Ovary (tissue), 9 donors: ENCODE data around the gene PPP2R5D. TPM values are rescaled to one million over a fixed set of nuclear protein-coding genes. Genes with fewer than 3 reads are reported as not detected.

ENCODE experiments used
- DNase-seq, 5 donors: peaks; one replicate each; pipeline ENCODE4 v3.0.0-alpha.2; 2019 to 2020
- H3K27ac ChIP-seq, 2 donors: fragments of 200-600 bp; one replicate each; pipeline versions ENCODE4 v1.5.1 to v1.8.0; 2019 to 2022
- H3K27me3 ChIP-seq: fragments of 200-600 bp; one replicate; pipeline ENCODE4 v1.8.0; 2022
- H3K36me3 ChIP-seq: fragments of 200-600 bp; sonication (generic); one replicate; pipeline ENCODE4 v1.5.1; 2019
- H3K4me1 ChIP-seq: one replicate; pipeline ENCODE4 v1.8.1; 2013; ENCODE audit warnings: mild to moderate bottlenecking, moderate library complexity; ENCODE audit not compliant: insufficient read depth
- H3K4me3 ChIP-seq: fragments of 200-600 bp; sonication (generic); one replicate; pipeline ENCODE4 v1.5.1; 2017
- H3K9me3 ChIP-seq, 2 donors: fragments of 200-600 bp in 1 of 2; sonication (generic) in 1 of 2; one replicate each; pipeline versions ENCODE4 v1.5.1 to v1.8.1; 2013 to 2019; ENCODE audit warnings: mild to moderate bottlenecking in 1 of 2, moderate library complexity in 1 of 2
- CTCF ChIP-seq, 3 donors: fragments of 450-650 bp in 2 of 3; fragments of 200-600 bp in 1 of 3; IDR thresholded peaks; one replicate each; pipeline versions ENCODE4 v1.5.1 to v1.8.0; 2016 to 2022; ENCODE audit warnings: antibody characterized with exemption in 3 of 3, mild to moderate bottlenecking in 1 of 3
- EP300 ChIP-seq: sonication (generic); formaldehyde crosslinking; IDR thresholded peaks from one replicate; pipeline ENCODE4 v1.6.1; 2017; ENCODE audit warnings: antibody characterized with exemption
- POLR2A ChIP-seq: fragments of 450-650 bp; IDR thresholded peaks from one replicate; pipeline ENCODE4 v1.6.1; 2017; ENCODE audit warnings: antibody characterized with exemption, mild to moderate bottlenecking, moderate library complexity
- WGBS, 3 donors: extraction: QIAGEN DNeasy Blood & Tissue Kit in 1 of 3; methylation state at CpG; one replicate each; pipeline versions ENCODE4 v1.1.5 to v1.1.7; 2013 to 2017; 5-methylcytosine and 5-hydroxymethylcytosine counted together
- intact Hi-C, 4 donors: fragments of 100-400 bp; cut with DNase I; formaldehyde crosslinking; loops; one replicate each; pipeline versions ENCODE4 v1.11.0 to v1.15.1; 2022 to 2023
- polyA plus RNA-seq, 2 donors: library from polyadenylated mRNA; stranded (reverse); fragments of 200-250 nt in 1 of 2; fragments of 350-450 nt in 1 of 2; fragmentation: Illumina TruSeq in 1 of 2; extraction: RNeasy Lipid Tissue Mini Kit (QIAGEN cat#74804) in 1 of 2; gene quantifications; one replicate each; pipeline ENCODE4 v1.2.3, GENCODE V29; 2013 to 2014
- total RNA-seq, 7 donors: library from RNA; depleted of rRNA in 2 of 7; stranded (reverse); fragments of >200 nt in 2 of 7; fragmentation: NEBNext Ultra II Directional in 3 of 7; extraction: Animal tissue kit (Norgen Biotek cat#: 25700) in 3 of 7; gene quantifications; one replicate each; pipeline versions ENCODE4 v1.1.0 to v1.2.4, GENCODE V29; 2016 to 2023
- donor health status: DM: no; HTN: no; CAD: no; lungs with moderate emphysema.
- donor health status: DM: no; HTN: no; CAD: no.
- donor health status: Bipolar disorder and iron deficiency.
- donor health status: DM: yes; HTN: yes; CAD: no.
- donor health status: DM: no; HTN: no; CAD: no.
- donor health status: DM: yes; HTN: yes; CAD: no.

The PPP2R5D gene
- total and polyA plus RNA-seq, 9 donors, result 20.4 to 78.1 (median 34.1) TPM

GRCh38 chr6:43052225-43052841, 68.0 kb downstream of the PPP2R5D start:
- intact Hi-C loops, result no loop called here
- H3K27me3 ChIP-seq, result no peaks in the 10 kb centered on the region
- WGBS, 3 donors, result 60 to 71% (median 63%) methylated on average over 19 of the region's 19 CpGs
- TF ChIP-seq CTCF (IDR thresholded peaks at IDR 0.05) (no peak), EP300 (no peak), POLR2A (no peak)
- peak in 2 of 5 donors; percentile 42 to 60 for DNase-seq
- H3K4me1 ChIP-seq, result peaks cover 14% of the 10 kb centered on the region
- no peak overlapping the region for H3K4me3 ChIP-seq
- H3K27ac ChIP-seq, result peak overlapping the region in 1 of 2 donors; percentile 96
- H3K36me3 ChIP-seq, result no peaks in the 10 kb centered on the region
- no peaks in the 10 kb centered on the region for H3K9me3 ChIP-seq

DNA sequence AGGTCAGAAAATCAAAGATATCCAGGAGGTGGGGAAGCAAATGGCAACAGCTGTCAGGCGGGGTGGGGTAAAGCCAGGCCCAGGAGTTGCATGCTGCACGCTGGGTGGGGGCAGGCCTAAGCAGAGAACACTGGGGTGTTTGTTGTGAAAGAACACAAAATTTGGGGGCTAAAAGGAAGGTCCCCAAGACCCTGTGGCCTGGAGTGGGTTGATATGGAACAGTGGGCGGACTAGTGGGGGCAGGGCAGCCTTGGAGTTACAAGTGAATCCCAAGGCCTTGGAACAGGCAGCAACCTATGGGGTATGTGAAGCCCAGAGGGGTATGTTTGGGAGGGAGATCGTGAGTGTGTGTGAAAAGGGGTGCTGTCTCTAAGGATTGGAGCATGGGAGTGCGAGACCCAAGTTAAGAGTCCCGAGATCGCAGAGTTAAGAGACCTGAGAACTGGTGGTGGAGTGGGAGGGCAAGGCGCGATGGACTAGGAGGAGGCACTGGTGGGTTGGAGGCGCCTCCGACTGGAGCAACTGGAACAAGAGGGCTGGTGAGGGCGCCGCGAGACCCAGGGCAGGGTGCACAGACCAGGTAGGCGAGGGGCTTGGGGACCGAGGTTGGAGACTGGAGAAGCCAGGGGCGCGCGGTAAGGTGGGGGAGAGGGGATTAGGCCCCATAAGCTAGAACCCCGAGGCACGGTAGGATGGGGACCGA, 68.6 kb downstream of the PPP2R5D start:
- intact Hi-C loops, result no loop called here
- H3K36me3 ChIP-seq, result no peaks in the 10 kb centered on the region
- WGBS, 3 donors, result 5 to 11% (median 9%) methylated on average over 22 of the region's 22 CpGs

DNA sequence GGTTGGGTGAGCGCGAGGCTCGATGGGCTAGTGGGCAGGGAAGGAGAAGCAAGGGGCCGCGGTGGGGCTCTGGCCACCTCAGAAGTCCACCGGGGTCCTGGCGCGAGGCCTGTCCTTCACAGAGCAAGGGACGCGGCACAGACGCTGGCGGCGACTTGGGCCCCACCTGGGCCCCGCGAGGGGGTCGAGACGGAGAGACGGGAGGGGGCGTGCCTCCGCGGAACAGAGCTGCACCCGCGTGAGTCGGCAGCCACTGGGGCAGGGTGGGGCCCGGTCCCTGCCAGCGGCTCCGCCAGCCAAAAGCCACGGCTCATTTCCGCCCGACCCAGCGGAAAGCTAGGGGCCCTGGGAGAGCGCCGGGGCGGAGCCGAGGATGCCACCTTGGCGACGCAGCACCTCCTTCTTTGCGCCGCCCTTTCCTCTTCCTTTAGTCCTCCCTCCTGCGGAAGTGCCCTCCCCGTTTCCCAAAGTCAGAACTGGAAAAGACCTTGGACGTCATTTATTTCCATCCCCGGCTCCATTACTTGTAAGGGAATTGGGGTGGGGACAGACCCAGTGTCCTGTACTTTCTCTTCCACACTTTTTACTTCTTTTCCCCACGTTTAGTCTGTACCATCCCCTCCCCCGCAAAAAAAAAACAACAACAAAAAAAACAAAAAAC, 69.3 kb downstream of the PPP2R5D start, which contains the start of gene CUL7:
TSS of gene CUL7 (minus strand) at position 307 of the 661 bp plus-strand sequence. CDS start 1,063 bp downstream, outside the sequence.
- TF ChIP-seq EP300 (no peak), POLR2A (peak; percentile 77)
- DNase-seq, result peak; percentile 92 to 95 (median 93)
- Histone ChIP-seq H3K27ac (peak within 1 kb of the TSS; percentile 66 to 96), H3K27me3 (no peaks in the 10 kb centered on the region), H3K9me3 (no peaks in the 10 kb centered on the region), H3K4me3 (peak within 1 kb of the TSS; percentile 79), H3K4me1 (peaks cover 19% of the 10 kb centered on the region), H3K36me3 (no peaks in the 10 kb centered on the region)
- intact Hi-C loops, result no loop called here
- WGBS, 3 donors, result 0 to 1% (median 0%) methylated on average over 41 to 45 of the region's 45 CpGs

More for the DNA sequence above, 68.6 kb downstream of the PPP2R5D start:
- H3K27me3 ChIP-seq, result no peaks in the 10 kb centered on the region
- TF ChIP-seq EP300 (no peak), POLR2A (no peak), CTCF (IDR thresholded peaks at IDR 0.05) (no peak)
- H3K9me3 ChIP-seq, result no peaks in the 10 kb centered on the region
- peak overlapping the region; percentile 79 for H3K4me3 ChIP-seq
- peak in 4 of 5 donors; percentile 38 to 64 (median 48) for DNase-seq
- peak overlapping the region; percentile 66 to 96 for H3K27ac ChIP-seq
- H3K4me1 ChIP-seq, result peaks cover 14% of the 10 kb centered on the region

DNA sequence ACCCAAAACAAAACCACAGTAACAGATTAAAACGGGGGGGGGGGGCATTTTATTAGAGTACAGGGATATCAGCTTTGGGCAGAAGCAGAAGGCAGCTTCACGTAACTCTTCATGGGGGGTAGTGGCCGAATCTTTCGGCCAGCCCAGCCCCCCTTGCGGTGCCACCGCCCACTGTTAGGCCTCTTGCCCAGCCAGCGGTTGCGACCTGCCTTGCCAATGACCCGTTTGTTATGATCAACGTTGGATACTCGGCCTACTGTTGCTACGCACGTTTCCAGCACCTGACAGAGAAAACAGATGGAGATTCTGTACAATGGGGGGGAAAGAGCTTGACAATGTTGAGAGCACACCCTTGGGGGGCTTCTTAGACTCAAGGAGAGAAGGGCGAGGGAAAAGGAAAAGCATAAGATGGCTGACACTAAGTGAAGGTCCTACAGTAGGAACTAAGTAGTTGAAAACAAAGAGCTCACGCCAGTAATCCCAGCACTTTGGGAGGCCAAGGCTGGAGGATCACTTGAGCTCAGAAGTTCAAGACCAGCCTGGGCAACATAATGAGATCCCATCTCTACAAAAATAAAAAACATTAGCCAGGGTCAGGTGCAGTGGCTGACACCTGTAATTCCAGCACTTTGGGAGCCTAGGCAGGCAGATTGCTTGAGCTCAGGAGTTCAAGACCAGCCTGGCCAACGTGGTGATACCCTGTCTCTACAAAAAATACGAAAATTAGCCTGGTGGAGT, 70.0 kb downstream of the PPP2R5D start:
- intact Hi-C loops, result no loop called here
- no peaks in the 10 kb centered on the region for H3K9me3 ChIP-seq
- no peaks in the 10 kb centered on the region for H3K36me3 ChIP-seq
- TF ChIP-seq POLR2A, result no peak
- no peak for TF ChIP-seq CTCF (IDR thresholded peaks at IDR 0.05)
- no peak for TF ChIP-seq EP300
- DNase-seq, result peak; percentile 41 to 70 (median 57)
- H3K27me3 ChIP-seq, result no peaks in the 10 kb centered on the region
- H3K27ac ChIP-seq, result peak overlapping the region; percentile 66 to 96
- peaks cover 19% of the 10 kb centered on the region for H3K4me1 ChIP-seq
- peak overlapping the region; percentile 79 for H3K4me3 ChIP-seq
- 42 to 54% (median 45%) methylated on average over 17 of the region's 17 CpGs for WGBS, 3 donors
